ENCODE measurements around the gene LY6G6C.

The LY6G6C gene

DNA sequence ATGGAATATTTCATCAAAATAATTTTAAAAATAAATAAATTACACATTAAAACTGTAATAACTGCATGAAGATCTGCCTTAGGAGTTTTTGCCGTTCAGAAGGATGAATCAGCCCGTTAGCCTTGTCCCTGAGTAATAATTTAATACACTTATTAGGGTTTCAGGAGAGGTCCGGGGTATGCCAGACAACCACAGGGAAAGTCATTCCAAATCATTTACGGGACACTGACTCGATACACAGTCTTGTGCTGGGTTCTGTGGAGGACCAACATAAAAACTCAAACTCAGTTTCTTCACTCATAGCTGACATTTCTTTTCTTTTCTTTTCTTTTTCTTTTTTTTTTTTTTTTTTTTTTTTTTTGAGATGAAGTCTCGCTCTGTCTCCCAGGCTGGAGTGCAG lies 15.6 kb downstream of the LY6G6C start:
- Histone ChIP-seq H3K4me1 (ENCODE audit: control insufficient read depth, insufficient read depth, low read length) (no peaks in the 10 kb centered on the region), H3K4me3 (ENCODE audit: low read depth, low read length) (no peak overlapping the region), H3K36me3 (ENCODE audit: control insufficient read depth in 2 of 2, insufficient read depth in 1 of 2, low read length in 2 of 2) (peaks cover 0 to 1% of the 10 kb centered on the region in 2 experiments; a peak in 1 of 3 replicates), H3K9me3 (ENCODE audit: control insufficient read depth, insufficient read depth, low read depth, low read length) (no peaks in the 10 kb centered on the region), H3K27ac (ENCODE audit: extremely low read depth, low read depth, low read length) (no peak overlapping the region)
- TF ChIP-seq OSR2 (tag by site-specific recombination; IDR thresholded peaks at IDR 0.05): no peak
- POLR2A ChIA-PET: interaction anchor here (0.6 to 1.6 kb wide), 5 partner anchors 21 to 121 kb away, joined by 3 to 6 read pairs (median 4); partner anchors contain the start of genes CLIC1 and HSPA1B
- CTCF ChIA-PET: interaction anchor here (0.7 to 1.2 kb wide), 2 partner anchors 64 to 246 kb away, joined by 3 to 4 read pairs; no protein-coding TSS in a partner anchor

DNA sequence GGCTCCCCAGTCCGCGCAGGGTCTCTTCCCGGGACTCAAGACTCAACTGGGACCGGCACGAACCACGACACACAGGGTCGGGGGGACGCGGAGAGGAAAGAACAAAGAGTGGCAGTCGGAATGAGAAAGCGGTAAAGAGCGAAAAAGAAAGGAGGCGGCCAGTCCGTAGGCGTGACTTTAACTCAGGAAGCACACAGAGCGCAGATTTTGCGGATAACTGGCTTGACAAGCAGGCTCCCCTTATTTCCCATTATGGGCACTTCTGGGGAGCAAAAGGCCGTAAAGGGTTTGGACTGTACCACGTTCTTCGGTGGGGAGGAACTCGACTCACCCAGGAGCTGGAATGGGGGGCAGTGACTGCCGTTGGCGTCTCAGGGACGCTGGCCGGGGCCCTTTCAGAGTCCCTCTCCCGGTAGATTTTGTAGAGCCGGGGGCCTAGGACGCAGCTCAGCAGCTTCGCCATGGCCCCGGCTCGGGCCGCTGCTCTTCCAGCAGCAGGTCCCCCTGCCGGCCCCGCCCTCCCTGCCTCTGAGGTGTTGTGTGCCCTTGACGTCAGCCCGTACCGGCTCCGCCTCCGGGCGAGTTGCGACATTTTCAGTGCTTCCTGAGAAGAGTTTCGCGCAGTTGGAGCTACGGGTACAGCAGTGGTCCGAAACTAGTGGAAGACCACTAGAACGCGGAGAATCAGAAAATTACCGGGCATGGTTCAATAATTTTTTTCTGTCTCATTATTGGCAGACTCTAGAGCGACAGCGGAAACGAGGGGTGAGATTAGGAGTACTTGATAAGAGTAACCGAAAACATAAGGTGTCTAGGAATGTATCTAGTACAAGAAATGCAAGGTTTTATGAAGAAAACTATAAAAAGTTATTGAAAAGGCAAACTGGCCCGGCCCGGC lies 18.5 kb downstream of the LY6G6C start, which contains the start of gene ABHD16A:
Gene ABHD16A, minus strand, starts transcription at position 506 of the 898 bp plus-strand sequence. Its CDS starts 43 bp downstream, at position 463.
- peaks cover 4 to 8% of the 10 kb centered on the region in 2 experiments; a peak in 2 of 3 replicates for H3K36me3 ChIP-seq (ENCODE audit: control insufficient read depth in 2 of 2, insufficient read depth in 1 of 2, low read length in 2 of 2)
- POLR2A ChIA-PET: interaction anchor here (0.6 to 2.8 kb wide), 34 partner anchors 9 to 1829 kb away, joined by 3 to 30 read pairs (median 6); partner anchors contain the start of genes ATP6V1G2, BAG6, C6orf47 and CLIC1
- peak within 1 kb of the TSS; percentile 63 for H3K4me3 ChIP-seq (ENCODE audit: low read depth, low read length)
- CTCF ChIA-PET: interaction anchor here (0.5 to 1.2 kb wide), 9 partner anchors 8 to 129 kb away, joined by 3 to 4 read pairs (median 3); no protein-coding TSS in a partner anchor
- peak within 1 kb of the TSS; percentile 62 for H3K27ac ChIP-seq (ENCODE audit: extremely low read depth, low read depth, low read length)
- H3K4me1 ChIP-seq (ENCODE audit: control insufficient read depth, insufficient read depth, low read length): no peaks in the 10 kb centered on the region
- no peaks in the 10 kb centered on the region for H3K9me3 ChIP-seq (ENCODE audit: control insufficient read depth, insufficient read depth, low read depth, low read length)
- no peak for TF ChIP-seq ZBTB6 (tag by site-specific recombination; IDR thresholded peaks at IDR 0.05)
- TF ChIP-seq MEIS1 (CRISPR knock-in tag; IDR thresholded peaks at IDR 0.05; ENCODE audit: borderline replicate concordance): no peak
- peak; percentile 70; the same call in 1 of the 2 replicates for TF ChIP-seq ZNF561 (tag by site-specific recombination; IDR thresholded peaks at IDR 0.05; ENCODE audit: borderline replicate concordance)
- peak; percentile 36 for TF ChIP-seq OSR2 (tag by site-specific recombination; IDR thresholded peaks at IDR 0.05)
- TF ChIP-seq HOXD13 (CRISPR knock-in tag; IDR thresholded peaks at IDR 0.05; ENCODE audit: borderline replicate concordance): 0 out of 2 replicates have a peak, but pooled peaks have one; percentile 37
- TF ChIP-seq PBX3 (CRISPR knock-in tag; IDR thresholded peaks at IDR 0.05): no peak
- TF ChIP-seq, protein P1, sequence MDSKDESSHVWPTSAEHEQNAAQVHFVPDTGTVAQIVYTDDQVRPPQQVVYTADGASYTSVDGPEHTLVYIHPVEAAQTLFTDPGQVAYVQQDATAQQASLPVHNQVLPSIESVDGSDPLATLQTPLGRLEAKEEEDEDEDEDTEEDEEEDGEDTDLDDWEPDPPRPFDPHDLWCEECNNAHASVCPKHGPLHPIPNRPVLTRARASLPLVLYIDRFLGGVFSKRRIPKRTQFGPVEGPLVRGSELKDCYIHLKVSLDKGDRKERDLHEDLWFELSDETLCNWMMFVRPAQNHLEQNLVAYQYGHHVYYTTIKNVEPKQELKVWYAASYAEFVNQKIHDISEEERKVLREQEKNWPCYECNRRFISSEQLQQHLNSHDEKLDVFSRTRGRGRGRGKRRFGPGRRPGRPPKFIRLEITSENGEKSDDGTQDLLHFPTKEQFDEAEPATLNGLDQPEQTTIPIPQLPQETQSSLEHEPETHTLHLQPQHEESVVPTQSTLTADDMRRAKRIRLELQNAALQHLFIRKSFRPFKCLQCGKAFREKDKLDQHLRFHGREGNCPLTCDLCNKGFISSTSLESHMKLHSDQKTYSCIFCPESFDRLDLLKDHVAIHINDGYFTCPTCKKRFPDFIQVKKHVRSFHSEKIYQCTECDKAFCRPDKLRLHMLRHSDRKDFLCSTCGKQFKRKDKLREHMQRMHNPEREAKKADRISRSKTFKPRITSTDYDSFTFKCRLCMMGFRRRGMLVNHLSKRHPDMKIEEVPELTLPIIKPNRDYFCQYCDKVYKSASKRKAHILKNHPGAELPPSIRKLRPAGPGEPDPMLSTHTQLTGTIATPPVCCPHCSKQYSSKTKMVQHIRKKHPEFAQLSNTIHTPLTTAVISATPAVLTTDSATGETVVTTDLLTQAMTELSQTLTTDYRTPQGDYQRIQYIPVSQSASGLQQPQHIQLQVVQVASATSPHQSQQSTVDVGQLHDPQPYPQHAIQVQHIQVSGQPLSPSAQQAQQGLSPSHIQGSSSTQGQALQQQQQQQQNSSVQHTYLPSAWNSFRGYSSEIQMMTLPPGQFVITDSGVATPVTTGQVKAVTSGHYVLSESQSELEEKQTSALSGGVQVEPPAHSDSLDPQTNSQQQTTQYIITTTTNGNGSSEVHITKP (tag by site-specific recombination; IDR thresholded peaks at IDR 0.05): peak; percentile 100
- TF ChIP-seq GLIS1 (tag by site-specific recombination; IDR thresholded peaks at IDR 0.05): peak; percentile 7; the same call in 1 of the 2 replicates
- TF ChIP-seq, protein P2, sequence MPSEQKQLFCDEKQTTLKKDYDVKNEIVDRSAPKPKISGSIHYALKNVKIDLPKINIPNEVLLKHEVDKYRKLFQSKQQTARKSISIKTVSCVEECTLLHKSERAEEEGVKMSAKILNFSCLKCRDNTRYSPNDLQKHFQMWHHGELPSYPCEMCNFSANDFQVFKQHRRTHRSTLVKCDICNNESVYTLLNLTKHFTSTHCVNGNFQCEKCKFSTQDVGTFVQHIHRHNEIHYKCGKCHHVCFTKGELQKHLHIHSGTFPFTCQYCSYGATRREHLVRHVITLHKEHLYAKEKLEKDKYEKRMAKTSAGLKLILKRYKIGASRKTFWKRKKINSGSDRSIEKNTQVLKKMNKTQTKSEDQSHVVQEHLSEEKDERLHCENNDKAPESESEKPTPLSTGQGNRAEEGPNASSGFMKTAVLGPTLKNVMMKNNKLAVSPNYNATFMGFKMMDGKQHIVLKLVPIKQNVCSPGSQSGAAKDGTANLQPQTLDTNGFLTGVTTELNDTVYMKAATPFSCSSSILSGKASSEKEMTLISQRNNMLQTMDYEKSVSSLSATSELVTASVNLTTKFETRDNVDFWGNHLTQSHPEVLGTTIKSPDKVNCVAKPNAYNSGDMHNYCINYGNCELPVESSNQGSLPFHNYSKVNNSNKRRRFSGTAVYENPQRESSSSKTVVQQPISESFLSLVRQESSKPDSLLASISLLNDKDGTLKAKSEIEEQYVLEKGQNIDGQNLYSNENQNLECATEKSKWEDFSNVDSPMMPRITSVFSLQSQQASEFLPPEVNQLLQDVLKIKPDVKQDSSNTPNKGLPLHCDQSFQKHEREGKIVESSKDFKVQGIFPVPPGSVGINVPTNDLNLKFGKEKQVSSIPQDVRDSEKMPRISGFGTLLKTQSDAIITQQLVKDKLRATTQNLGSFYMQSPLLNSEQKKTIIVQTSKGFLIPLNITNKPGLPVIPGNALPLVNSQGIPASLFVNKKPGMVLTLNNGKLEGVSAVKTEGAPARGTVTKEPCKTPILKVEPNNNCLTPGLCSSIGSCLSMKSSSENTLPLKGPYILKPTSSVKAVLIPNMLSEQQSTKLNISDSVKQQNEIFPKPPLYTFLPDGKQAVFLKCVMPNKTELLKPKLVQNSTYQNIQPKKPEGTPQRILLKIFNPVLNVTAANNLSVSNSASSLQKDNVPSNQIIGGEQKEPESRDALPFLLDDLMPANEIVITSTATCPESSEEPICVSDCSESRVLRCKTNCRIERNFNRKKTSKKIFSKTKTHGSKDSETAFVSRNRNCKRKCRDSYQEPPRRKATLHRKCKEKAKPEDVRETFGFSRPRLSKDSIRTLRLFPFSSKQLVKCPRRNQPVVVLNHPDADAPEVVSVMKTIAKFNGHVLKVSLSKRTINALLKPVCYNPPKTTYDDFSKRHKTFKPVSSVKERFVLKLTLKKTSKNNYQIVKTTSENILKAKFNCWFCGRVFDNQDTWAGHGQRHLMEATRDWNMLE (tag by site-specific recombination; conservative IDR thresholded peaks at IDR 0.05; ENCODE audit: low read depth): peak; percentile 45; the same call in 1 of the 2 replicates
- TF ChIP-seq ZNF837 (tag by site-specific recombination; IDR thresholded peaks at IDR 0.05): no peak
- peak; percentile 50; the same call in 1 of the 2 replicates for TF ChIP-seq ZBTB48 (tag by site-specific recombination; IDR thresholded peaks at IDR 0.05)
- no peak for TF ChIP-seq GFI1B (tag by site-specific recombination; IDR thresholded peaks at IDR 0.05)
- peak; percentile 80 for TF ChIP-seq KLF10 (tag by site-specific recombination; IDR thresholded peaks at IDR 0.05)
- TF ChIP-seq, protein P3, sequence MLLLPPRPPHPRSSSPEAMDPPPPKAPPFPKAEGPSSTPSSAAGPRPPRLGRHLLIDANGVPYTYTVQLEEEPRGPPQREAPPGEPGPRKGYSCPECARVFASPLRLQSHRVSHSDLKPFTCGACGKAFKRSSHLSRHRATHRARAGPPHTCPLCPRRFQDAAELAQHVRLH (tag by site-specific recombination; IDR thresholded peaks at IDR 0.05): peak; percentile 9; the same call in 1 of the 2 replicates
- TF ChIP-seq KLF16 (tag by site-specific recombination; IDR thresholded peaks at IDR 0.05): peak; percentile 58; the same call in 1 of the 2 replicates
- TF ChIP-seq ZNF366 (tag by site-specific recombination; conservative IDR thresholded peaks at IDR 0.05): no peak
- TF ChIP-seq ZNF785 (tag by site-specific recombination; IDR thresholded peaks at IDR 0.05): no peak
- TF ChIP-seq ZNF354C (tag by site-specific recombination; IDR thresholded peaks at IDR 0.05; ENCODE audit: borderline replicate concordance, low read depth): no peak
- TF ChIP-seq ZSCAN4 (tag by site-specific recombination; IDR thresholded peaks at IDR 0.05): no peak
